Stimulated activated CD4-positive, alpha-beta T cell treated with anti-CD3 and anti-CD28 coated beads, Interleukin-4, amount 100 ng/mL, for 24 hours (primary cell): ENCODE measurements around the gene OR2A14.
A peak's percentile ranks its signal among the peaks of the same experiment; 100 is the strongest.
"Not testable (repeated sequence)": the region's sequence is repeated elsewhere in the genome, so short reads cannot be mapped to it uniquely, and the experiment has no call there.

Source experiments
- DNase-seq: peaks from one replicate; pipeline ENCODE4 v3.0.0-alpha.2; 2020

OR2A14 gene

GRCh38 chr7:144164784-144165183, 41.8 kb downstream of the OR2A14 start:
- no peak for DNase-seq

- DNase-seq: not testable (repeated sequence)
Measured at GRCh38 chr7:144171594-144172350, 48.8 kb downstream of the OR2A14 start.

DNA sequence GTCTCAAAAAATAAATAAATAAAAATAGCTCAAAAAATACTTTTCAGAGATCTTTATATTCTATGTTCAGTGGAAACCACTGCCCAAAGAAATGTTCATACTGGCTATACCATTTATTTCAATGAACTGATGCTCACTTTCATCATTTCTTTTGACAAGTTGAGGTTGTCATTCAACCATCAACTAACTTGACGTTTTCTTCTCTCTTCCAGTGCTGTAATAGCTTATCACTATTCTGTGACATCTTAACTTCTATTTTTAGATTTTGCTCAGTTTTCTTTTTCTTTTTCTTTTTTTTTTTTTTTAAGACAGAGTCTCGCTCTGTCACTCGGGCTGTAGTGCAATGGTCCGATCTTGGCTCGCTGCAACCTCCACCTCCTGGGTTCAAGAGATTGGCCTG, 51.6 kb downstream of the OR2A14 start:
- no peak for DNase-seq

- DNase-seq: peak; percentile 15
Measured at GRCh38 chr7:144178380-144179164, 55.6 kb downstream of the OR2A14 start.

- not testable (repeated sequence) for DNase-seq
Measured at GRCh38 chr7:144179165-144179479, 56.1 kb downstream of the OR2A14 start.
